ENCODE results near the gene GTSF1L.

GTSF1L gene

GRCh38 chr20:43715044-43715443 lies 11.8 kb downstream of the GTSF1L start:
- no peak overlapping the region for H3K27ac ChIP-seq (replicated peaks)
- no peaks in the 10 kb centered on the region for H3K27me3 ChIP-seq (ENCODE audit: insufficient read depth, poor library complexity, severe bottlenecking)
- DNase-seq (ENCODE audit: low read depth in 1 of 2, low spot score in 1 of 2) = no peak
- H3K4me3 ChIP-seq (replicated peaks; ENCODE audit: insufficient read depth, low read length) = no peak overlapping the region
- no peak for TF ChIP-seq GABPA (IDR thresholded peaks at IDR 0.05; ENCODE audit: low read depth)
- no peak for TF ChIP-seq CTCF (IDR thresholded peaks at IDR 0.05; ENCODE audit: insufficient read depth, low read length)
- TF ChIP-seq REST (IDR thresholded peaks at IDR 0.05; ENCODE audit: insufficient replicate concordance, low read depth) = no peak
- no peak for TF ChIP-seq SPI1 (IDR thresholded peaks at IDR 0.05; ENCODE audit: borderline replicate concordance, low read depth)
- TF ChIP-seq POLR2AphosphoS5 (IDR thresholded peaks at IDR 0.05; ENCODE audit: low read depth) = no peak

GRCh38 chr20:43711098-43711654 lies 15.6 kb downstream of the GTSF1L start:
- no peak overlapping the region for H3K27ac ChIP-seq (replicated peaks)
- DNase-seq (ENCODE audit: low read depth in 1 of 2, low spot score in 1 of 2) = no peak
- H3K4me3 ChIP-seq (replicated peaks; ENCODE audit: insufficient read depth, low read length) = no peak overlapping the region

More at GRCh38 chr20:43711098-43711654, 15.6 kb downstream of the GTSF1L start:
- H3K27me3 ChIP-seq (ENCODE audit: insufficient read depth, poor library complexity, severe bottlenecking) = no peaks in the 10 kb centered on the region
- TF ChIP-seq GABPA (IDR thresholded peaks at IDR 0.05; ENCODE audit: low read depth) (no peak), REST (IDR thresholded peaks at IDR 0.05; ENCODE audit: insufficient replicate concordance, low read depth) (no peak), SPI1 (IDR thresholded peaks at IDR 0.05; ENCODE audit: borderline replicate concordance, low read depth) (no peak), CTCF (IDR thresholded peaks at IDR 0.05; ENCODE audit: insufficient read depth, low read length) (no peak), POLR2AphosphoS5 (IDR thresholded peaks at IDR 0.05; ENCODE audit: low read depth) (0 out of 2 replicates have a peak, but pooled peaks have one; percentile 21)

Measured in HL-60 (cell line).